GM12878 (cell line): Measurements from ENCODE around the gene NMUR2. TPM values are rescaled to one million over a fixed set of nuclear protein-coding genes. Genes with fewer than 3 reads are reported as not detected.

ENCODE experiments used
- ATAC-seq: fragments of 200-7000 bp; cut with Tn5 transposase; 3 replicates; pipeline ENCODE4 v1.9.1; 2020; ENCODE audit warnings: mild to moderate bottlenecking, moderate library complexity
- BruUV-seq: library from RNA; stranded (reverse); fragments of 400-500 nt; replicated peaks from 2 replicates; lab custom pipeline; 2021; lab: Mats Ljungman, UMichigan
- CTCF ChIA-PET: fragments of 300-600 bp; sonication (Branson Sonifier 250); formaldehyde crosslinking; extraction: SDS; loops from one replicate; lab custom pipeline; 2021; ENCODE audit warnings: inconsistent platforms; lab: Yijun Ruan, JAX
- POLR2A ChIA-PET: fragments of 350-600 bp; formaldehyde crosslinking; extraction: SDS; loops from one replicate; lab custom pipeline; 2021; ENCODE audit warnings: inconsistent platforms; lab: Charles Lee
- RAD21 ChIA-PET: fragments of 300-600 bp; sonication (Branson Sonifier 250); formaldehyde crosslinking; loops from one replicate; lab custom pipeline; 2023; ENCODE audit warnings: antibody characterized with exemption; ENCODE audit not compliant: unreplicated experiment; lab: Charles Lee
- SMC1A ChIA-PET: fragments of 300-600 bp; sonication (Branson Sonifier 250); formaldehyde crosslinking; loops from one replicate; lab custom pipeline; 2023; ENCODE audit not compliant: unreplicated experiment, uncharacterized antibody; lab: Charles Lee
- DNase-seq: peaks from one replicate; pipeline ENCODE4 v3.0.0-alpha.2; 2011; ENCODE audit warnings: low read depth, low spot score
- FAIRE-seq: peaks from 3 replicates; lab custom pipeline; 2011; peaks lifted over from hg19 to GRCh38; lab: Jason Lieb, UNC
- H2AFZ ChIP-seq: 2 replicates; pipeline ENCODE4 v1.6.0; 2011; ENCODE audit warnings: low read depth, low read length, control low read depth; ENCODE audit not compliant: control insufficient read depth
- H3K27ac ChIP-seq: 2 replicates; pipeline ENCODE4 v1.5.1; 2011; ENCODE audit warnings: control low read depth; ENCODE audit not compliant: control insufficient read depth, insufficient read depth
- H3K27me3 ChIP-seq, 2 experiments: replicated peaks in 1 of 2; 2 replicates each; pipeline versions ENCODE4 v1.6.0 to v1.6.1; 2011; ENCODE audit warnings: low read length in 1 of 2; ENCODE audit not compliant: control insufficient read depth in 2 of 2, insufficient read depth in 2 of 2
- H3K36me3 ChIP-seq, 2 experiments: 2 replicates each; pipeline ENCODE4 v1.5.1; 2011; ENCODE audit warnings: low read length in 1 of 2; ENCODE audit not compliant: control insufficient read depth in 2 of 2, insufficient read depth in 2 of 2
- H3K4me1 ChIP-seq: 2 replicates; pipeline ENCODE4 v1.6.1; 2011; ENCODE audit warnings: mild to moderate bottlenecking, low read length, moderate library complexity, mixed read lengths; ENCODE audit not compliant: control insufficient read depth, insufficient read depth
- H3K4me2 ChIP-seq: 2 replicates; pipeline ENCODE4 v1.6.0; 2011; ENCODE audit warnings: control low read depth; ENCODE audit not compliant: control insufficient read depth, insufficient read depth
- H3K4me3 ChIP-seq: fragments of 200-600 bp; sonication (generic); 2 replicates; pipeline ENCODE4 v1.5.1; 2016
- H3K79me2 ChIP-seq: 2 replicates; pipeline ENCODE4 v1.6.0; 2011; ENCODE audit warnings: low read length; ENCODE audit not compliant: control insufficient read depth, insufficient read depth
- H3K9ac ChIP-seq: 2 replicates; pipeline ENCODE4 v1.8.0; 2011; ENCODE audit warnings: low read length, control low read depth, mixed read lengths; ENCODE audit not compliant: control insufficient read depth, insufficient read depth
- H3K9me3 ChIP-seq: replicated peaks from 3 replicates; pipeline ENCODE4 v1.5.1; 2011; ENCODE audit warnings: mild to moderate bottlenecking, low read length; ENCODE audit not compliant: control insufficient read depth, insufficient read depth
- H4K20me1 ChIP-seq: 2 replicates; pipeline ENCODE4 v1.6.0; 2011; ENCODE audit not compliant: control insufficient read depth, insufficient read depth
- ASH2L ChIP-seq: fragments of 300-600, 200-600 bp; sonication (generic); IDR thresholded peaks from 2 replicates; pipeline ENCODE4 v1.6.1; 2017; ENCODE audit warnings: low read depth, mild to moderate bottlenecking, borderline replicate concordance
- BMI1 ChIP-seq: fragments of 450-650 bp; IDR thresholded peaks from 2 replicates; pipeline ENCODE4 v1.6.1; 2016; ENCODE audit warnings: mild to moderate bottlenecking, moderate library complexity, borderline replicate concordance
- CBX5 ChIP-seq: sonication (generic); IDR thresholded peaks from 2 replicates; pipeline ENCODE4 v1.6.1; 2016; ENCODE audit warnings: low read depth, moderate library complexity, mild to moderate bottlenecking, inconsistent platforms
- CHD1 ChIP-seq: IDR thresholded peaks from 2 replicates; pipeline ENCODE4 v1.6.1; 2012; ENCODE audit warnings: low read depth, low read length, improper control_type of control experiment
- DPF2 ChIP-seq: fragments of 450-650 bp; IDR thresholded peaks from 2 replicates; pipeline ENCODE4 v1.6.1; 2017; ENCODE audit warnings: mild to moderate bottlenecking
- E2F4 ChIP-seq: IDR thresholded peaks from 2 replicates; pipeline ENCODE4 v1.6.1; 2012; ENCODE audit warnings: low read depth, low read length, improper control_type of control experiment
- ETV6 ChIP-seq, 2 experiments: fragments of 450-650 bp in 1 of 2; IDR thresholded peaks in 1 of 2; conservative IDR thresholded peaks in 1 of 2; 2 replicates each; pipeline ENCODE4 v1.6.1; 2014; ENCODE audit warnings: antibody characterized with exemption in 1 of 2, borderline replicate concordance in 1 of 2, low read depth in 1 of 2, mild to moderate bottlenecking in 1 of 2, moderate library complexity in 1 of 2
- IKZF1 ChIP-seq: fragments of 450-650 bp; conservative IDR thresholded peaks from 2 replicates; pipeline ENCODE4 v1.6.1; 2017; ENCODE audit warnings: antibody characterized with exemption, mild to moderate bottlenecking
- KDM1A ChIP-seq: fragments of 200-600 bp; sonication (generic); IDR thresholded peaks from 2 replicates; pipeline ENCODE4 v1.6.1; 2016; ENCODE audit warnings: borderline replicate concordance
- LARP7 ChIP-seq: fragments of 450-650 bp; IDR thresholded peaks from 2 replicates; pipeline ENCODE4 v1.6.1; 2017; ENCODE audit warnings: mild to moderate bottlenecking
- NR2F1 ChIP-seq: fragments of 450-650 bp; conservative IDR thresholded peaks from 2 replicates; pipeline ENCODE4 v1.6.1; 2017; ENCODE audit warnings: mild to moderate bottlenecking
- PKNOX1 ChIP-seq: fragments of 450-650 bp; IDR thresholded peaks from 2 replicates; pipeline ENCODE4 v1.6.1; 2016; ENCODE audit warnings: mild to moderate bottlenecking
- SIX5 ChIP-seq: IDR thresholded peaks from 2 replicates; pipeline ENCODE4 v1.6.1; 2011; ENCODE audit warnings: mild to moderate bottlenecking, low read depth, low read length, moderate library complexity; ENCODE audit not compliant: severe bottlenecking
- STAT1 ChIP-seq: fragments of 450-650 bp; conservative IDR thresholded peaks from 2 replicates; pipeline ENCODE4 v1.6.1; 2014; ENCODE audit warnings: antibody characterized with exemption, mild to moderate bottlenecking
- TARDBP ChIP-seq: IDR thresholded peaks from 2 replicates; pipeline ENCODE4 v1.6.1; 2016; ENCODE audit warnings: borderline replicate concordance
- TBL1XR1 ChIP-seq: IDR thresholded peaks from 2 replicates; pipeline ENCODE4 v1.6.1; 2012; ENCODE audit warnings: low read depth, low read length, improper control_type of control experiment
- TCF12 ChIP-seq: IDR thresholded peaks from 2 replicates; pipeline ENCODE4 v1.6.1; 2011; ENCODE audit warnings: low read depth, mild to moderate bottlenecking, low read length
- ZNF274 ChIP-seq: IDR thresholded peaks from one replicate; pipeline ENCODE4 v1.8.0; 2011; ENCODE audit not compliant: insufficient read length, insufficient read depth
- WGBS: methylation state at CpG from one replicate; pipeline ENCODE4 v1.1.6; 2016; ENCODE audit warnings: low lambda C conversion rate; ENCODE audit not compliant: insufficient replicate concordance, insufficient coverage; ENCODE audit errors: missing lambda C conversion rate; 5-methylcytosine and 5-hydroxymethylcytosine counted together
- in situ Hi-C: fragments of 300-500 bp; cut with MboI; formaldehyde crosslinking; loops from 9 replicates; pipeline ENCODE4 v1.14.3; 2018; ENCODE audit warnings: mixed read lengths
- intact Hi-C: fragments of 100-400 bp; cut with micrococcal nuclease; formaldehyde crosslinking; loops from one replicate; pipeline ENCODE4 v1.14.2; 2022; ENCODE audit not compliant: unreplicated experiment
- polyA plus RNA-seq, 11 experiments: library from polyadenylated mRNA; depleted of rRNA in 4 of 11; unstranded in 6 of 11; stranded (reverse) in 5 of 11; fragments of >200 nt; fragmentation: Nextera tagmentation in 4 of 11; fragmentation: Illumina TruSeq in 1 of 11; extraction: Ambion mirVana in 4 of 11; extraction: Trizol in 1 of 11; gene quantifications; 1 replicate in 1 of 11; 2 replicates in 10 of 11; pipeline versions ENCODE4 v1.2.1 to v1.2.3, GENCODE V29; 2011 to 2016; ENCODE audit warnings: inconsistent platforms in 2 of 11, missing spikeins in 2 of 11, low read depth in 1 of 11
- total RNA-seq, 4 experiments: library from RNA; depleted of rRNA in 3 of 4; stranded (reverse); fragments of >200 nt in 3 of 4; fragmentation: Illumina TruSeq in 1 of 4; extraction: Trizol in 1 of 4; gene quantifications; 2 replicates each; pipeline versions ENCODE4 v1.2.1 to v1.2.3, GENCODE V29; 2013 to 2021

NMUR2 gene
- total and polyA plus RNA-seq, 10 of the 15 experiments (the other 5 are each of a cell fraction or from before 2014, with no cell fraction given): 0.06 to 0.11 (median 0.06) TPM; not detected in 7

GRCh38 chr5:152412129-152412528 lies 7.0 kb upstream of the NMUR2 start:
- no peak for ATAC-seq
- no peak for FAIRE-seq
- intact Hi-C loops (no loop called here), in situ Hi-C loops (no loop called here)
- DNase-seq: no peak
- 0% methylated on average over 1 of the region's 1 CpG for WGBS
- SMC1A ChIA-PET: interaction anchor here (1.2 kb wide), 1 partner anchor 13 kb away, joined by 3 read pairs; no protein-coding TSS in a partner anchor
- no peaks in the 10 kb centered on the region for H3K79me2 ChIP-seq
- H3K4me1 ChIP-seq: no peaks in the 10 kb centered on the region
- no peak overlapping the region for H3K27ac ChIP-seq
- H2AFZ ChIP-seq: no peak overlapping the region
- POLR2A ChIA-PET: no interaction called here
- H3K9me3 ChIP-seq: no peaks in the 10 kb centered on the region
- H3K9ac ChIP-seq: no peak overlapping the region
- no peak overlapping the region for H3K4me3 ChIP-seq
- no peak overlapping the region for H3K4me2 ChIP-seq
- CTCF ChIA-PET: no interaction called here
- BruUV-seq: no TSS peak
- H3K36me3 ChIP-seq: no peaks in the 10 kb centered on the region
- TF ChIP-seq LARP7 (no peak), ASH2L (no peak), TARDBP (no peak), IKZF1 (no peak), ZNF274 (no peak), CBX5 (no peak), PKNOX1 (no peak), NR2F1 (no peak)
- RAD21 ChIA-PET: no interaction called here
- H3K27me3 ChIP-seq: no peaks in the 10 kb centered on the region
- no peaks in the 10 kb centered on the region for H4K20me1 ChIP-seq

GRCh38 chr5:152406082-152406481 lies 1.0 kb upstream of the NMUR2 start:
- in situ Hi-C loops (no loop called here), intact Hi-C loops (no loop called here)
- H3K4me1 ChIP-seq: no peaks in the 10 kb centered on the region
- H3K27me3 ChIP-seq: no peaks in the 10 kb centered on the region
- no peak overlapping the region for H3K27ac ChIP-seq
- no peaks in the 10 kb centered on the region for H3K36me3 ChIP-seq
- POLR2A ChIA-PET: no interaction called here
- no peaks in the 10 kb centered on the region for H3K9me3 ChIP-seq
- SMC1A ChIA-PET: interaction anchor here (1.1 kb wide), 1 partner anchor 57 kb away, joined by 3 read pairs; no protein-coding TSS in a partner anchor
- no peaks in the 10 kb centered on the region for H3K79me2 ChIP-seq
- BruUV-seq: no TSS peak
- no peak overlapping the region for H3K9ac ChIP-seq
- no peak overlapping the region for H2AFZ ChIP-seq
- RAD21 ChIA-PET: no interaction called here
- DNase-seq: no peak
- ATAC-seq: no peak
- no peak overlapping the region for H3K4me3 ChIP-seq
- CTCF ChIA-PET: interaction anchor here (1.7 kb wide), 1 partner anchor 57 kb away, joined by 5 read pairs; no protein-coding TSS in a partner anchor
- no peaks in the 10 kb centered on the region for H4K20me1 ChIP-seq
- 0% methylated on average over 1 of the region's 1 CpG for WGBS
- no peak overlapping the region for H3K4me2 ChIP-seq
- FAIRE-seq: no peak
- TF ChIP-seq E2F4: no peak
- TF ChIP-seq TBL1XR1: no peak
- no peak for TF ChIP-seq TCF12
- no peak for TF ChIP-seq ETV6 (conservative IDR thresholded peaks at IDR 0.05 in 1 of 2, IDR thresholded peaks at IDR 0.05 in 1 of 2; ENCODE audit: borderline replicate concordance in 1 of 2, low read depth in 1 of 2)
- TF ChIP-seq DPF2: no peak
- no peak for TF ChIP-seq KDM1A
- no peak for TF ChIP-seq BMI1
- no peak for TF ChIP-seq STAT1
- TF ChIP-seq CHD1: no peak
- TF ChIP-seq SIX5: no peak
